ENCODE results near the gene APCDD1.
"Not testable (repeated sequence)": the region's sequence is repeated elsewhere in the genome, so short reads cannot be mapped to it uniquely, and the experiment has no call there.

APCDD1 gene

DNA sequence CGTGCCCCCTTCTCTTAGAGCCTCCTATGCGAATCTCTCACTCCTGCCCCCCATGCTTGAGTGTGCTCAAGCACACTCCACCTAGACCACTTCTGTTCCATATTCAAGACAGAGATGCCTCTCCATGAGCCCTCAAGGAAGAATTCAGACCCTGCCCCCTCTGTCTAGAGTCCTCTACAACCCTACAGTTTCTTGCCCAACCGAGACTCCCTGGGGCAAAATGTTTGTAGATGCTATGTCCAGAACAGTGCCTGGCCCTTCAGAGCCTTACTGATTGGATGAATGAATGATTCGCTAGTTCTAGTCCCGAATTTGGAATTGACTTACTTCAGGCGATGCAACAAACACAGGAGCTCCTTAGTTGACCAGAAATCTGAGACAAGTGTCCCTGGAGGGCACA, 8.7 kb downstream of the APCDD1 start:
- H3K27ac Mint-ChIP-seq = no peak overlapping the region
- H3K36me3 Mint-ChIP-seq (ENCODE audit: low read depth) = no peaks in the 10 kb centered on the region
- no peaks in the 10 kb centered on the region for H3K4me1 Mint-ChIP-seq (ENCODE audit: low read depth)
- no peak for DNase-seq
- H3K4me3 Mint-ChIP-seq = no peak overlapping the region
- H3K27me3 Mint-ChIP-seq = peaks cover 17% of the 10 kb centered on the region
- H3K9me3 Mint-ChIP-seq = no peaks in the 10 kb centered on the region

DNA sequence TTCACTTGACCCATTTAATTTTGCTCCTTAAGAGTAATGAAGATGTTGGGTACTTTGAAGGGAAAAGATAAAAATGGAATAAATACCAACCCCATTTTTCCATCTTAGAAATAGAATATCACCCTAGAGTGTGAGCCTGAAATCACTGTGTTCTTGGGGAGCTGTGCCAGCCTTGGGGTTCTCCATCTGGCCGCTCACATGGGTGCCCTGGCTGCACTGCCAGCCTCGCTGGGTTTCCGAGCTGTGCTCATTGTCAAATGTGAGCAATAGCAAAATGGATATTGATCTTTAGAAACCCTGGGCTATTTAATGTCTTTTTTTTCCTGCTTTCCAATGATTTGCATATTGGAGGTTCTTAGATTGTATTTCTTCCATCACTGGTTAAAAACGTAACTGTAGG, 9.3 kb downstream of the APCDD1 start:
- no peaks in the 10 kb centered on the region for H3K4me1 Mint-ChIP-seq (ENCODE audit: low read depth)
- H3K9me3 Mint-ChIP-seq = no peaks in the 10 kb centered on the region
- H3K27me3 Mint-ChIP-seq = peaks cover 17% of the 10 kb centered on the region
- no peak overlapping the region for H3K27ac Mint-ChIP-seq
- no peak overlapping the region for H3K4me3 Mint-ChIP-seq
- no peaks in the 10 kb centered on the region for H3K36me3 Mint-ChIP-seq (ENCODE audit: low read depth)
- no peak for DNase-seq

DNA sequence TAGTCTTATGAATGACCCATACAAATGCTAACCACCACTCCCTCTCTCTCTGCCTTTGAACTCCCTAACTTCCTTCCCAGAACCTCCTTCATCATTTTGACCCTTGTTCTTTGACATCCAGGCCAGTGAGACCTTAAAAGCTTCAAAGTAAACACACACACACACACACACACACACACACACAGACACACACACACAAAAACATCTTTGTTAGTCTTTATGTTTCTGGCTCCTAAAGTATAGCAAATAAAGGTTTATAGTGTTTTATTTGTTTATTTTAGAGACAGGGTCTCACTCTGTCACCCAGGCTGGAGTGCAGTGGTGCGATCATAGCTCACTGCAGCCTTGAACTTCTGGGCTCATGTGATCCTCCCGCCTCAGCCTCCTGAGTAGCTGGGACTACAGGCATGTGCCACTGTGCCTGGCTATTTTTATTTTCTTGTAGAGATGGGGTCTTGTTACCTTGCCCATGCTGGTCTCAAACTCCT, 9.8 kb downstream of the APCDD1 start:
- H3K4me1 Mint-ChIP-seq (ENCODE audit: low read depth); H3K27ac Mint-ChIP-seq; H3K36me3 Mint-ChIP-seq (ENCODE audit: low read depth); H3K4me3 Mint-ChIP-seq; DNase-seq; H3K9me3 Mint-ChIP-seq: not testable (repeated sequence)
- H3K27me3 Mint-ChIP-seq = peaks cover 12% of the 10 kb centered on the region

DNA sequence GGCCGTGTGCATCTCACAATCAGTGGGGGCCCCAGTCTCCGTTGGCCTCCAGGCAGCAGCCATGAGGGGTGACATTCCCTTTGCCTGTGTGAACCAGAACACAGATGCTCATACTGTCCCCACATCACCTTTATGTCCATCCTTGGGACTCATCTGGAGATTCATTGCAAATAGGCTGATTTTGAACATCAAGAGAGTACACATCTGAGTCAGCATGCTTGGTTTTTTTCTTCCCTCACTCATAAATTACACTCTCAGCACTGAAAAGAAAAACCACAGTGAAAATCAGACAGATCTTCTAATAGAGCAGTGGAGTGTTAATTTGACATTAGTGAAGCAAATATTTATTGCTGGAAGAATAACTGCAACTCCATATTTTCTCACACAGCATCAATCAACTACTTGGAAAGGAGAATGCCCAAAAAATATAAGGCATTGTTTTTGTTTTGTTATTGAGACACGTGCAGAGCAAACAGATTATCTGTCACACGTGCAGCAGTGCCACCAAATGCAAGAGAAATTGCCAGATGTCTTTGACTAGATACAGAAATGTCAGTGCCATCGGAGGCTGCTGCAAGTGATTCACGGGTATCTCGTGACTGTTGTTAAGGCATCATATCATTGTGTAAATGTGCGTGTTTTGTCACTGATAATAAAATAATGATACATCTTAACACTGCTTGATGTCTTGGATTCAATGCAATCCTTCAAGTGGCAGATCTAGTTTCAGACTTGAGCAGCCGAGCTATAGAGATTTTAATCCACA, 10.9 kb downstream of the APCDD1 start:
- H3K4me1 Mint-ChIP-seq (ENCODE audit: low read depth) = no peaks in the 10 kb centered on the region
- no peaks in the 10 kb centered on the region for H3K36me3 Mint-ChIP-seq (ENCODE audit: low read depth)
- no peak overlapping the region for H3K27ac Mint-ChIP-seq
- no peak overlapping the region for H3K4me3 Mint-ChIP-seq
- peaks cover 11% of the 10 kb centered on the region for H3K27me3 Mint-ChIP-seq
- H3K9me3 Mint-ChIP-seq = no peaks in the 10 kb centered on the region
- no peak for DNase-seq

DNA sequence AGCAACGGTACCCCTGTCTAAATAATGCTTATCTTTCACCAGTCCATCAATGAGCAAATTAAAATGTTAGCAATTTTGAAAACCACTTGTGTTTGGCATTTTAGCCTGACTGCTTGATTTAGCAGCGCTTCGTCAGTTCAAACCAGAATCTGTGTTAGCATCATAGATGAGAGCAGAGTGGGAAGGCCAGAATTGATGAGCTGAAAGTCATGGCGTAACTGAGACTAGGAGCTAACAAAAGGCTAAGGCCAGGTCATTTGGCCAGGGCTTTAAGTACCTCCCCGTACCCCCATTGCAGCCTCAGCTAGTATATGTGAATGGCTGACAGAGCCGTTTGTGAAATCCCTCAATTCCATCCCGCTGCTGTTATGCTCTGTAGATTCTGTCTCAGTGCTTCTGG, 16.0 kb downstream of the APCDD1 start:
- Mint-ChIP-seq H3K4me1 (ENCODE audit: low read depth) (no peaks in the 10 kb centered on the region), H3K9me3 (no peaks in the 10 kb centered on the region), H3K36me3 (ENCODE audit: low read depth) (no peaks in the 10 kb centered on the region), H3K4me3 (no peak overlapping the region), H3K27me3 (peaks cover 17% of the 10 kb centered on the region), H3K27ac (no peak overlapping the region)
- no peak for DNase-seq

DNA sequence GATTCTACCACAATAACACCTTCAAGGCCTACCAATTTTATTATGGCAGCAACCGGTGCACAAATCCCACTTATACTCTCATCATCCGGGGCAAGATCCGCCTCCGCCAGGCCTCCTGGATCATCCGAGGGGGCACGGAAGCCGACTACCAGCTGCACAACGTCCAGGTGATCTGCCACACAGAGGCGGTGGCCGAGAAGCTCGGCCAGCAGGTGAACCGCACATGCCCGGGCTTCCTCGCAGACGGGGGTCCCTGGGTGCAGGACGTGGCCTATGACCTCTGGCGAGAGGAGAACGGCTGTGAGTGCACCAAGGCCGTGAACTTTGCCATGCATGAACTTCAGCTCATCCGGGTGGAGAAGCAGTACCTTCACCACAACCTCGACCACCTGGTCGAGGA, 17.1 kb downstream of the APCDD1 start:
- DNase-seq = no peak
- H3K36me3 Mint-ChIP-seq (ENCODE audit: low read depth) = no peaks in the 10 kb centered on the region
- H3K27me3 Mint-ChIP-seq = peaks cover 26% of the 10 kb centered on the region
- H3K27ac Mint-ChIP-seq = no peak overlapping the region
- no peaks in the 10 kb centered on the region for H3K4me1 Mint-ChIP-seq (ENCODE audit: low read depth)
- no peaks in the 10 kb centered on the region for H3K9me3 Mint-ChIP-seq
- no peak overlapping the region for H3K4me3 Mint-ChIP-seq

DNA sequence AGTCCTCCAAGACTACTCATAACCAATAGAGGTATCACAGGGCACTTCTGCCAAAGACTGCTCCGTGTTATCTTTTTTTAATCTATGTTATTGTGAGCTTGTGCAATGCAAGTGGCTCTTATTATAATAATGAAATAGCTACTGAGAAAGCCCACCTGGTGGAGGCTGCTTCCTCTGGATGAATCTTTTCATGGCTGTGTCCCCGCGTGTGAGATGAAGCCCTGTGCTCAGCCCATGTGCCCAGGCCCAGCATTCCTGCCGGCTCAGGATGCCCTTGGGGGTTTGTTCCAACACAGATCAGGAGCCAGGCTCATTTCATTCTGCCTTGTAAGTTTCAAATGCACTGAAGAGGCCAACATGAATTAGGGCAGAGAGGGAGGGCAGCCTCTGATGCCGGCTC, 18.7 kb downstream of the APCDD1 start:
- H3K27ac Mint-ChIP-seq = no peak overlapping the region
- DNase-seq = no peak
- H3K4me1 Mint-ChIP-seq (ENCODE audit: low read depth) = no peaks in the 10 kb centered on the region
- H3K36me3 Mint-ChIP-seq (ENCODE audit: low read depth) = no peaks in the 10 kb centered on the region
- no peaks in the 10 kb centered on the region for H3K9me3 Mint-ChIP-seq
- no peak overlapping the region for H3K4me3 Mint-ChIP-seq
- peaks cover 35% of the 10 kb centered on the region for H3K27me3 Mint-ChIP-seq

DNA sequence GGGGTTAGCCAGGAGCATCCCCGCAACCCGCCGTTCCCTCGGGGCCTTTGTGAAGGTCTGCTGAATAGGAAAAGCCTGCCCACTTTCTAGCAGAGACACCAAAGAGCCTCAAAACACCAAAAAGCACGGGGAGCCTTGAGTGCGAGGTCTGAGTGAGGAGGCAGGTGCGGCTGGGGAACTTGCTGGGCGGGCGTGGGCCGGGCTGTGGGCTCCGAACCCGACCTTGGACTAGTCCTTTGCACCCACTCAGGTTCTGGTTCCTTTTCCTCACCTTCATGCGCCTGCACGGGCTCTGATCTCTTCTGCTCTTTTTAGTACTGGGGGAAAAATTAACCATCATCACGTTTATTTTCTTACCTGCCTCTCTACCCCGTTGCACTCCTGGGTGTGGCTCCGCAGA, 19.9 kb downstream of the APCDD1 start:
- no peak for DNase-seq
- H3K9me3 Mint-ChIP-seq = no peaks in the 10 kb centered on the region
- H3K36me3 Mint-ChIP-seq (ENCODE audit: low read depth) = no peaks in the 10 kb centered on the region
- H3K4me1 Mint-ChIP-seq (ENCODE audit: low read depth) = no peaks in the 10 kb centered on the region
- H3K27ac Mint-ChIP-seq = no peak overlapping the region
- peaks cover 42% of the 10 kb centered on the region for H3K27me3 Mint-ChIP-seq
- H3K4me3 Mint-ChIP-seq = no peak overlapping the region

DNA sequence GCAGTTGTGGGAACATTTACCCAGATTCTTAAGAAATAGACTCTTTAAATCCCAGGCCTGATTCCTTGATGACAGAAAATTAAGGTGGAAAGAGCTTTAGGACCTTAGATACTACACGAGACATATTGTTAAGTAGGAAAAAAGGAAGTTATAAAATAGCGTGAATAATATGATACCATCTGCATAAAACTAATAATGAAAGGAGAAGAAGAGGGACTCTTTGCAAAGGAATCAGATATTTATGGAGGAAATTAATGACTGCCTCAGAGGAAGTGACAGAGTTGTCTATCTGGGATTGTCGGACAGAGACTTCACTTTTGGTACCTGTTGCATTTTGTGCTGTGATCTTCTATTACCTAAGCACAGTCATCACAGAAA, 20.8 kb downstream of the APCDD1 start:
- H3K27me3 Mint-ChIP-seq = peaks cover 42% of the 10 kb centered on the region
- no peaks in the 10 kb centered on the region for H3K4me1 Mint-ChIP-seq (ENCODE audit: low read depth)
- H3K36me3 Mint-ChIP-seq (ENCODE audit: low read depth) = no peaks in the 10 kb centered on the region
- DNase-seq = no peak
- H3K27ac Mint-ChIP-seq = no peak overlapping the region
- no peaks in the 10 kb centered on the region for H3K9me3 Mint-ChIP-seq
- no peak overlapping the region for H3K4me3 Mint-ChIP-seq

DNA sequence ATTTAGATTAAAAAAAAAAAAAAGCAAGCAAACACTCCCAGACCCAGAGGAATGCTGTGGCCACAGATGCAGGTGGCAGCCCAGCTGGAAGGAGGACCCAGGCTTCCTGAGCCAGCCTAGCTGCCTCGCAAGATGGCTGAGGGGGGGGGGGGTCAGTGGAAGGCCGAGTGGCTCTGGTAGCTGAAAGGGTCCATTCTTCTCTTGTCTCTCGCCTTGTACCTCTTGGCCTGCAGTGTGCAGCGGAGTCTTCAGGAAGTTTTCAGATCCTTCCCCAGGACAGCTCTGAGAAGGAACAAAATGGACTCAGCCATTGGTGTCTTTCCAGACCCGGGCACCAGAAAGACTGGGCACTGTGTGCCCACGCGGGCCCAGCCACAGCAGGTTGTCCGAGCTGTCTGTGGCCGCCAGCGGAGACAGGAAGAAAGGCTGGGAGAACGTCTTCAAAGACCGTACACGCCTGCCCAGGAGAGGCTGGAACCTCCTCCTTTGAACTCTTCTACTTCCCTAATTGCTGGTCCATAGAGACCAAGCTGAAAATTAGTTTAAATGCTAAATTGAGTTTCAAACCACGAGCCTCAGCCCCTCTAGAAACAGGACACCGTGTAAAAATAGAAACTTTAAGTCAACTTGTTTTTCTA, 21.3 kb downstream of the APCDD1 start:
- Mint-ChIP-seq H3K27me3 (peaks cover 42% of the 10 kb centered on the region), H3K9me3 (no peaks in the 10 kb centered on the region), H3K4me1 (ENCODE audit: low read depth) (no peaks in the 10 kb centered on the region), H3K27ac (no peak overlapping the region), H3K36me3 (ENCODE audit: low read depth) (no peaks in the 10 kb centered on the region), H3K4me3 (no peak overlapping the region)
- DNase-seq = no peak

DNA sequence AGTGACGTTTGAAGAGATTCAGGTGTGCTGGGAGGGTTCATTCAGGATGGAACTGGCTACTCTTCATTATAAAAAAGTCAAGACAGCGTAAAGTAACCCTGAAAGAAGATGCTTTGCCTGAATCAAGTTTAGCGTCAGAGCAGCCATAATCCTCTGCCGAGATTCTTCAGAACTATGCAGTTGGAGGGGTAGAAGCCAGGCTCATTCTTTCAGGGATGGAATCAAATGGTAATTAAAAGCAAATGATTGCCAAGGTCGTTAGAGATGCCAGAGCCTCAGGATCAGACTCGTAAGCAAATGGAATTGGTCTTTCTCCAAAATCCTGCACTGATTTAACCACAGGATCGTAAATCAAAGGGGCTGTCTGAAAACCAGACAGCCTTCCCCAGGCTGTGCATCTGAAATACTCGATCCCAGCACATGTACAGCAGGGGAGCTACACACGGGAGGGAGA, 21.9 kb downstream of the APCDD1 start:
- Mint-ChIP-seq H3K4me3 (no peak overlapping the region), H3K9me3 (no peaks in the 10 kb centered on the region), H3K27ac (no peak overlapping the region), H3K4me1 (ENCODE audit: low read depth) (no peaks in the 10 kb centered on the region), H3K27me3 (peaks cover 42% of the 10 kb centered on the region), H3K36me3 (ENCODE audit: low read depth) (no peaks in the 10 kb centered on the region)
- no peak for DNase-seq

DNA sequence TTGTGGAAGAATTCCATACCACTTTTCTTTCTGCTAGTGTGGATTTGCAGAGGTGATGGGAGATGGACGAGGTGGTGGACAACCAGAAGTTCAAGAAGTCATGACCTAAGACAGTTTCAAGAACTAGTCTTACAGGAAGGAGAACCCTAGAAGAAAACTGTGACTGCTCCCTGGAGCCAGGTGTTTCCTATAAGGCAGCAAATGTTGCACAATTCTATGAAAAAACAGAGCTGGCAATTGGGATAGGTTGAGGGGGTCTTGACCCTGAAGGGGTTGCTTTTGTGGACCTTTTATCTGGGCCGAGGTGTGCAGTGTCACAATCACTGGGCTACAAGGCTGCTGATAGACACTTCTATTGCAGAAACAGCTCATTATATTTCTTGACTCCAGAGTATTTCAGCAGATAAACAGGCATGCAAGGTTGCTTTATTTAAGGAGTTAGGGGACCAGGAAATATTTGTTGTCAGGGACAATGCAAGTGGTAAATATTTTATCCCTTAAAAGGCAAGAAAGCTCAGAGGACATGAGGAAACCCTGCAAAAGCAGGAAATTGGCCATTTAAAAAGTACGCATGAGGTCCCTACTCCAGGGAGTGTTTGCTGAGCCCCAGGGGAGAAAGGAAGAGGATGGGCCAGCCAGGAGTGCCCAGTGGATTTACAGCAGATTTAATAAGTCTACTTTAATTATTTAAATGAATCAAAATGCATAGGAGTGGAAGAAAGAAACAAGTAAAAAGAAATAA, 22.9 kb downstream of the APCDD1 start:
- no peaks in the 10 kb centered on the region for H3K9me3 Mint-ChIP-seq
- H3K36me3 Mint-ChIP-seq (ENCODE audit: low read depth) = no peaks in the 10 kb centered on the region
- no peak for DNase-seq
- H3K4me1 Mint-ChIP-seq (ENCODE audit: low read depth) = no peaks in the 10 kb centered on the region
- H3K4me3 Mint-ChIP-seq = no peak overlapping the region
- no peak overlapping the region for H3K27ac Mint-ChIP-seq
- peaks cover 42% of the 10 kb centered on the region for H3K27me3 Mint-ChIP-seq

DNA sequence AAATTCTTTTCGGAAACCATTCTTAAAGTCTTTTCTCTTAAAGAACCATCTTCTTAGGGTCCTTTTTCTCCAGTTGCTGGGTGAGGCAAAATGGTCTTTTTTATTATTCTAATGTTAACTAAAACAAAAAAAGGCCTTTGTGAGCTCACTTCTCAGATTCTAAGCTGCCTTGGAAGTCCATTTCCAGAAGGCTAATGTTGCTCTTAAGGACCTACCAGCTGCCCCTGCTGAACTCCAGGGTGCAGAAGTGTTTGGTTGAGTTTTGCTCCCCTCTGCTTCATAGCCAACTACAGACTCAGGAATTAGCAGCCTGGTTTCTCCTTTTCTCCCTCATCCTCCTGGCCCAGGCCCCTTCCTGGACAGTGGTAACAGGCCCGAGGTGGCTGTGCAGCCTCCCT, 23.4 kb downstream of the APCDD1 start:
- Mint-ChIP-seq H3K4me3 (no peak overlapping the region), H3K9me3 (no peaks in the 10 kb centered on the region), H3K27me3 (peaks cover 42% of the 10 kb centered on the region), H3K4me1 (ENCODE audit: low read depth) (peaks cover under 1% of the 10 kb centered on the region), H3K27ac (no peak overlapping the region), H3K36me3 (ENCODE audit: low read depth) (no peaks in the 10 kb centered on the region)
- DNase-seq = no peak

DNA sequence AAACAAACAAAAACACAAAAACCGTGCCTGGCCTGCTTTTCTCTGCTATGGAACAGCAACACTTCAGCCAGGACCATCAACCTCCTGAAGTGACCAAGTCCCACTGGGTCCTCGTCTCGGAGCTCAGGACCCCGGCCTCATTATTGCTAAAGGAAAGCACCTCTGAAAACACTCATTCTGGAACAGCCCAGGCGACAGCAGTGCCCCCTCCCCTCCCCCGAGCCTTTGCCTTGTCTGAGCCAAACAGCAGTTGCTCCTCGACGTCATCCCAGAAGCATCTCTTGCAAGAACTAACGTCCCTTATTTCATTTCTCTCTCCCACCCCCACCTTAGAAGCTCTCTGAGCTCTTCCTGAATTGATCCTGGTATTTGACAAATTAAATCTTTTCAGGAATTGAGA, 27.4 kb downstream of the APCDD1 start:
- H3K27ac Mint-ChIP-seq = no peak overlapping the region
- peaks cover 8% of the 10 kb centered on the region for H3K4me1 Mint-ChIP-seq (ENCODE audit: low read depth)
- DNase-seq = no peak
- H3K9me3 Mint-ChIP-seq = no peaks in the 10 kb centered on the region
- no peak overlapping the region for H3K4me3 Mint-ChIP-seq
- peaks cover 32% of the 10 kb centered on the region for H3K27me3 Mint-ChIP-seq
- no peaks in the 10 kb centered on the region for H3K36me3 Mint-ChIP-seq (ENCODE audit: low read depth)
